ENCODE data around the gene ALCAM. TPM values are rescaled to one million over a fixed set of nuclear protein-coding genes. Genes with fewer than 3 reads are reported as not detected.
"Not testable (repeated sequence)": the region's sequence is repeated elsewhere in the genome, so short reads cannot be mapped to it uniquely, and the experiment has no call there.

Gene ALCAM
- total RNA-seq, 1 donor from 2014 or later = 67.6 TPM

DNA sequence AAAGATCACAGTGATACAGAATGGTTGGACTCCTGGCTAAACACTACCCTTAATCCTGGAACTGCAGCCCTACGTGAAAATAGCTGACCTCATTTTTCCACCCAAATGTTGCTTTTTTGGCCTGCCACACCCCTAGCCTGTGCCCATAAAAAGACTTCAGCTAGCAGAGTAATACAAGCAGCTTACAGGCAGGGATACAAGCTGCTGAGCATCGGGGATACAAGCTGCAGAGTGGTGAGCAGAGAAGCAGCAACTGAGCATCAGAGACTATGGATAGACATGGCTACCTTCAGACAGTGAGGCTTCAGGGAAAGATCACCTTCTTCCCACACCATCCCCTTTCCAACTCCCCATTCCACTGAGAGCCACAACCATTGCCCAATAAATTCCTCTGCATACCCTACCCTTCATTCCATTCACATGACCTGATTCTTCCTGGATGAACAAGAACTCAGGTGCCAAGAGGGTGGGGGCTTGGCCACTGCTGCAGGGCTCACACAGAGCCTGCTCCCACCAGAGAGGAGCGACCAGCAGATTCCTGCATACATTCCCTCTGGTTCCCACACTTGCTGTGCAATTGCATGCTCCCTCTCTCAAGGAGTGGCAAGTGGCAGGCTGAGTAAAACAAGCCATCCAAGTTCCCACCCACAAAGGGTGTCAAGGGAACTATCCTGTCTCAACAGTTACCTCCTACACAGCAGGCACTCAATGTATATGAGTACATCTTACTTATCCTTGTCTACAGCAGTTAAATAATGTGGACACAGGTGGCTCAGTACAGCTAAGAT, 217.5 kb downstream of the ALCAM start:
- DNase-seq (ENCODE audit: low spot score) = no peak

DNA sequence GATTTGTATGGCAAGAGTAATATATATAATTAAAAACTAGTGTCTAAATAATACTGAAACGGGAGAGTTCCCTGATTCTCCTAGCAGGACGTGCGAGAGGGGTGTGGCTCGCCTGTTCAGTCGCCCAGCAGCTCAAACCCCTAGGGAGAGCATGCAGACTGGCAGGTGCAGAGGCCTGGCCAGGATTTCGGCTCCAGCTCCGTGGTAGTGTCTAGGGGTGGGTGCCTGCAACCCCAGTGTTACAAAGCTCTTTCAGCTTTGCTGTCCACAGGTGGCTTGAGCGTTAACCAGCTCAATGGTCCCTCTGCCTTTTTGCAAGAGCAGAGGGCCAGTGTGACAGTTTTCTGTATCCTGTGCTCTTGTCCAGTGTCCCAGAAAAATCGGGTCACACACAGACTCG, 226.6 kb downstream of the ALCAM start:
- DNase-seq (ENCODE audit: low spot score) = no peak

DNA sequence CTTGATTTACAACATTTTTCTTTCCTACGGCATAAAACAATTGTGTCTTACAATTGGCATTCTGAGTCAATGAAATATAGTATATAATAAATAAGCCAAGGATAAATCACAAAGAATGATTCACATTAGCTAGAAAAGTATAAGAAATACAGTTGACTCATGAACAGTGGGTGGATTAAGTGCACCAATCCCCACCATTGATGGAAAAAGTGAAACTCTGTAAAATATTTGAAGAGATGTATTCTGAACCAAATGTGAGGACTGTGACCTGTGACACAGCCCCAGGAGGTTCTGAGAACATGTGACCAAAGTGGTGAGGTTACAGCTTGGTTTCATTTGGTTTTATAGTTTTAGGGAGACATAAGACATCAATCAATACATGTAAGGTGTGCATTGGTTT, 227.5 kb downstream of the ALCAM start:
- DNase-seq (ENCODE audit: low spot score) = no peak

DNA sequence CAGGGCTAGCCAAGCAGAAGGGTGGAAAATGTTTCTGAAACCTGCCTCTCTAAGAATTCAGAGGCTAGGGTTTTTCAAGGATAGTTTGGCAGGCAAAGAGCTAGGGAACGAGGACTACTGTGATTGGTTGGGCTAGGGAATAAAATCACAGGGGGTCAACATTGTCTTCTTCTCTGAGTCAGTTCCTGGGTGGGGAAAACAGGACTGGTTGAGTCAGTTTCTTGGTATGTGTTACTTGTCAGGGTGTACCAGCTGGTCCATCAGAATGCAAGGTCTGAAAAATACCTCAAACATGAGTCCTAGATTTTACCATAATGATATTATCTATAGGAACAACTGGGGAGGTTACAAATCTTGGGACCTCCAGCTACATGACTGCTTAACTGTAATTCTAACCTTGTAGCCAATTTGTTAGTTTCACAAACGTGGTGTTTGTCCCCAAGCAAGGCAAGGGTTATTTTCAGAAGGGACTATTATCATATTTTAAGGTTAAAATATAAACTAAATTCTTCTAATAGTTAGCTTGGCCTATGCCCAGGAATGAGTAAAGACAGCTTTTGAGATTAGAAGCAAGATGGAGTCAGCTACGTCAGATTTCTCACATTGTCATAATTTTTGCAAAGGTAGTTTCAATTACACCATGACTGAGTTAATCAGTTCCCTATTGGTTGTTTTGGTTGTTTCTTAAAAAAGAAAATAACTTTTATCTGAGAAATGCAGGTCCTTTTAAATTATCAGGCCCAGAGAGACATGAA, 231.5 kb downstream of the ALCAM start:
- no peak for DNase-seq (ENCODE audit: low spot score)

DNA sequence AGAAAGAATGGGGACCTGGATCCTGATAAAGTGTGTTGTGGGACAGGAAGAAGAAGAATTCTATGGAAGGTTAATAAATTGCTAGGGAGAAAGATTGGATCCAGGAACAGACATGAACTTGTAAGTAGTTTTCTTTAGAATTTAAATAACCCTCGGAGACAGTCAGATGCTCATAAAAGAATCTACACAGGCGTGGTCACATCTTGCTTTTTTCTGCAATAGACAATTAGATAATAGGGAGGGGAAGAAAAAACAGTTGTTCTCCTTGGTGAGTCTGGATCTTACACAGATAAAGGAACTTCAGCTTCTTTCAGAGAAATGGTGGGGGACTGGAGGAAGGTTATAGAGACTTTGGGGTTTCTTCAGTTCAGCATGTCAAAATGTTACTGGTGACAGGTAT, 232.6 kb downstream of the ALCAM start:
- no peak for DNase-seq (ENCODE audit: low spot score)

DNA sequence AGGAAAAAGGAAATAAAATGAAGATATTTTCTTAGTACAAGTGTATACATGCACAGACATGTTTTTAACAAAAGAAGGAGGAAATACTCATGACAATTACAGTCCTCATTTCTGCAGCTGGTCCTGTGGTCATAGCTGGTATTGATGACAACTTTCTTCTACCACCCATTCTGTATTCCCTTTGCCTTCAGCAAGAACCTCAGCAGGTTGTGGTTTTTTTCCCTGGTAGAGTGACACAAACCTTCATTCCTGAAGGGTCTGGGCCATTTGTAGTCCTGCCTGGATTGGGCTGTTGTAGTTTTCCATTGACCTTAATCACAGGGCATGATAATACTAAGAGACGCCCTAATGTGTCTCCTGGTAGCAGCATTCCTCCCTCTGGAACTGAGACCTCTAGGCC, 235.0 kb downstream of the ALCAM start:
- DNase-seq (ENCODE audit: low spot score) = not testable (repeated sequence)

DNA sequence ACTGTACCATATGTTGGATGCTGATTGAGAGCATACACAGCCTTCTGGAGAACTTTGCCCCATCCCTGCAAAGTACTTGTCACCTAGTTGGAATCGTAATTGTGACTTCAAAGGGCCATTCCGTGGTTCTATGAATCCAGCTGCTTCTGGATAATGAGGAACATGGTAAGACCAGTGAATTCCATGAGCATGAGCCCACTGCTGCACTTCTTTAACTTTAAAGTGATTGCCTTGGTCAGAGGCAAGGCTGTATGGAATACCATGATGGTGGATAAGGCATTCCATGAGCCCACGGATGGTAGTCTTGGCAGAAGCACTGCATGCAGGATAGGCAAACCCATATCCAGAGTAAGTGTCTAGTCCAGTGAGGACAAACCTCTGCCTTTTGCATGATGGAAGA, 235.6 kb downstream of the ALCAM start:
- DNase-seq (ENCODE audit: low spot score) = not testable (repeated sequence)

DNA sequence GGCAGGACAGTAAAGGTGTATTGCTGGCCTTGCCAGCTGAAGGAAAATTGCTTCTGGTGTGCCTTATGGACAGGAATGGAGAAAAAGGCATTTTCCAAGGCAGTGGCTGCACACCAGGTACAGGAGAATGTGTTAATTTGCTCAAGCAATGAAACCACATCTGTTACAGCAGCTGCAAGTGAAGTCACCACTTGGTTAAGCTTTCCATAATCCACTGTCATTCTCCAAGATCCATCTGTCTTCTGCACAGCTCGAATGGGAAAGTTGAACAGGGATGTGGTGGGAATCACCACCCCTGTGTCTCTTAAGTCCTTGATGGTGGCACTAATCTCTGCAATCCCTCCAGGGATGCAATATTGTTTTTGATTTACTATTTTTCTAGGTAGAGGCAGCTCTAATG, 236.8 kb downstream of the ALCAM start:
- DNase-seq (ENCODE audit: low spot score) = not testable (repeated sequence)

DNA sequence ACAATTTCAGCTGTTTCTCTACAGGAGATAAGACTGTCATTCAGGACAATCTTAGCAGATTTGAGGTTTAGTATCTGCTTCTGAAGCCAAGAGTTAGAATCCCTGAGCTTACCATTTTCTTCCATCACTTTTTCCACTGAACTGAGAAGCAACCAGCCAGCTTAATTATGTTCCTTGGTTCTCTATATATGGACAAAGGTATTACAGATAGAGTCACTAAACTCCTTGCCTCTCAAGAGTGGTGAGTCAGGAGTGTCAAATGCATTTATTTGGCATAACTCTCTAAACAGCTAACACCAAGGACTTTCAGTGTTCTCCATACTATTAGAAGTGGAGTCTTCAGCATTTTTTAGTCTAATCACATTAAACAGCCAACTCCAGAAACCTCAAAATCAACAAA, 239.3 kb downstream of the ALCAM start:
- DNase-seq (ENCODE audit: low spot score) = no peak

DNA sequence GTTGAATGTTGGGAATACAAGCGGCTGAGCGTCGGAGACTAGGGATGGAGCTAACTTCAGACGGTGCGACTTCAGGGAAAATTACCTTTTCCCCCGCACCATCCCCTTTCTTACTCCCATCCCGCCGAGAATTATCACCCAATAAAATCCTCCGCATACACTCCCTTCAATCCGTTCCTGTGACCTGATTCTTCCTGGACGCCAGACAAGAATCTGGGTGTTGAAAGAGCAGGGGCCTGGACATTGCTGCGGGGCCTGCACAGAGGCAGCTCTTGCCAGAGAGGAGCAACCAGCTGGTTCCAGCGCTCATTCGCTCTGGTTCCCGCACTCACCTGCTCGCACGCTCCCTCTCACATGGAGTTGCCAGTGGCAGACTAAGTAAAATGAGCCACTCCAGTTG, 241.9 kb downstream of the ALCAM start:
- DNase-seq (ENCODE audit: low spot score) = no peak

DNA sequence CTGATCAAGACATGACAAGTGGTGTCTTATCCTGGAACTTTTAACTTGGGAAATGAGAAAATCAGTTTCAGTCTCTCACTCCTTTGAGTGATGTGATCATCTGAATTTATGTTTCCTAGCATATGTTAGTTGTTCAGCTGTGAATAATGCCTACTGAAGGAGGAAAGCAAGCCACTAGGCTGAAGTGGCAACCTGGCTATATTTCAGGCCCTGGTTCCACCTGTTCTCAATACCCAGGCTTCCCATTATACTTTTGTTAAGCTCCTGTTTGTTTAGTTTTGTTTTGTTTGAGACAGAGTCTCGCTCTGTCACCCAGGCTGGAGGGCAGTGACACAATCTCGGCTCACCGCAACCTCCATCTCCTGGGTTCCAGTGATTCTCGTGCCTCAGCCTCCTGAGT, 243.8 kb downstream of the ALCAM start:
- DNase-seq (ENCODE audit: low spot score) = no peak

DNA sequence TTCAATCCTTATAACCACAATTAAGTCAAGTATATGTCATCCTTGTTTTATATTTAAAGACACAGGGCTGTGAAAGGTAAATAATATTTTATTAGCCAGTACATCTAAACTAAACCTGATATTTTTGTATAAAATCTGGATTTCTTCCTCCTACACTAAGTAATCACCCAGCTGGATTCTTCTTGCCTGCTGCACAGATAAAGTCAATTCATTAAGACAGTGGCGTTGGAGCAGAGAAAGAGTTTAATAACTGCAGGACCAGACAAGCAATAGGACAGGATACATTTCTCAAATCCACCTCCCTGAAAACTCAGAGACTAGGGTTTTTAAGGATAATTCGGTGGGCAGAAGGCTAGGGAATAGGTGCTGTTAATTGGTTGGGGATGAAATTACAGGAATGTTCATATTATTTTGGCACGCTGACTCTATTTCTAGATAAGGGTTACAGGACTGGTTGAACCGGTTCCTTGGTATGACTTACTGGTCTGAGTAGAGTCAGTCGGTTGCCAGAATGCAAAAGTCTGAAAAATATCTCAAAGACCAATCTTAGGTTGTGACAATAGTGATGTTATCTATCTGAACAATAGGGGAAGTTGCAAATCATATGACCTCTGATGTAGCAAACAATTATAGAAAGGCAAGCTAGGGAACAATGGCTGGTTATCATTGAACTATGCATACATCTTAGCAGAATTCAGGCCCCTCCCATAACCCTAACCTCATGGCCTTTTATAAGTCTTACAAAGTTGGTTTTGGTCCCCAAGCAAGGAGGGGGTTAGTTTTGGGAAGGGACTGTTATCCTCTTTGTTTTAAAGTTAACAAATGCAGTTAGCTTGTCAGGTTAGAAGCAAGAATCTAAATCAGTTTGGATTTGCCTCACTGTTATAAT, 244.8 kb downstream of the ALCAM start:
- DNase-seq (ENCODE audit: low spot score) = no peak

DNA sequence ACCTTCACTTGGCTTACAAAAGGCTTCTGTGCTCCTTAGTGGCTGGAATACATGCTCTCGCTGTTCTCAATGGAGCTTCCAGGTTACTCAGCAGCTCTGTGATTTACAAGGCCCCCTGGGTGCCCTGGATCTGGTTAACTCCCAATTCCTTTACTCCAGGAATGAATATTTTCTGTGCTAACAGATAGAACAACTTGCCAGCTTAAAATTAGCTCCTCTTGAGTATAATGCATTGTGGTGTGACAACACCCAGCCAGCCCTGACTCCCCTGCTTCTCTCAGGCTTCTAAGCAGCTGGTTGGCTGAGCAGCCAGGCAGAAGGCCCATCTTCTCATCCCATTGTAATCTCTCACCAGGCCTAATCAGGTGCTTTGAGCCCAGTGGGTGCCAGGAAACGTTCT, 246.4 kb downstream of the ALCAM start:
- no peak for DNase-seq (ENCODE audit: low spot score)

DNA sequence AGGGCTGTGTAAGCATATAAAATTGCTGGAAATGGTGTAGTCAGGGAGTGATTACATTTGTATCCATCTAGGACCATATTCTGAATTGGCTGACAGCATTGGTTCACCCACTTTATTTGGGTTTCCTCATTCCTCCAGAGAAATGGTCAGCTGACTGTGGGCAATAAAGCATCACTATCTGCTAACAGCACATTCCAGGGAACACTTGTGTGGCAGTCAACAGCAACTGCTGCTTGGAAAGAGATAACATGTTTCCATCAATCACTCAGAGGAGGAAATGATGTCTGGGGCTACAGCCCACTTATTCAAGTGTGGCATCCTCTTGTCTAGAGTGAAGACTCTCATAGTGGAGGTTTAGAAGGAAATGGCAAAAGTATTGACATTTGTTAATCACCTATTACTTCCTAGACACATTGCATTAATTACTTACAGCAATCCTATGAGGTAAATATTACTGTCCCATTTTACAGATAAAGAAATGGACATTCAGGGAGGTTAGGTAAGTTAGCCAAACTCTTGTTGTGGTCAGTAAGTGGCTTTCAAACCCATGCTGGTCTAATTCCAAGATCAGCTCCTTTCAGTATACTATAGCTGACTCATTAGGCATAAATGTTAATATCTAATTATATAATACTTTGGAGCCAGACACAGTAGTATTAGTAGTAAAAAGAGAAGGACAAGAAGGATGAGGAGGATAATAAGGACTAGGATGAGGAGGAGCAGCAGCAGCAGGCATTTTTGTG, 247.8 kb downstream of the ALCAM start:
- DNase-seq (ENCODE audit: low spot score) = no peak

DNA sequence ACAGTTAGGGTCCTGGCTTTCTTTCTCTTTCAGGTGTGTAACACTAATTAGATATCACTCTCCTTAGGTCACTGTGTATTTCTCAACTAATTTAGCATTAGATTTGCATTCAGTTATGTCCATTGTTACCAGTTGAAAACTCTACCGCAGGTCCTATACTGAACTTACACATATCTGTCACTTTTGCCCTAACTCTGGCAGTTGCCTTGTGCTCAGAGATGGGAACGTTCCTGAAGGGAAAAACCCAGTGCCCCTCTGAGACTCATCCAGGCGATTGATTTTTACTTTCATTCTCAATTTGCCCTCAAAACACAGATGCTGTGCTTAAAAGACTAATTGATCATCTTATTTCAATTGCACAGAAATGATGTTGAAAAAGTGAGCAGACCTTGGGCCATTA, 249.1 kb downstream of the ALCAM start:
- DNase-seq (ENCODE audit: low spot score) = no peak

DNA sequence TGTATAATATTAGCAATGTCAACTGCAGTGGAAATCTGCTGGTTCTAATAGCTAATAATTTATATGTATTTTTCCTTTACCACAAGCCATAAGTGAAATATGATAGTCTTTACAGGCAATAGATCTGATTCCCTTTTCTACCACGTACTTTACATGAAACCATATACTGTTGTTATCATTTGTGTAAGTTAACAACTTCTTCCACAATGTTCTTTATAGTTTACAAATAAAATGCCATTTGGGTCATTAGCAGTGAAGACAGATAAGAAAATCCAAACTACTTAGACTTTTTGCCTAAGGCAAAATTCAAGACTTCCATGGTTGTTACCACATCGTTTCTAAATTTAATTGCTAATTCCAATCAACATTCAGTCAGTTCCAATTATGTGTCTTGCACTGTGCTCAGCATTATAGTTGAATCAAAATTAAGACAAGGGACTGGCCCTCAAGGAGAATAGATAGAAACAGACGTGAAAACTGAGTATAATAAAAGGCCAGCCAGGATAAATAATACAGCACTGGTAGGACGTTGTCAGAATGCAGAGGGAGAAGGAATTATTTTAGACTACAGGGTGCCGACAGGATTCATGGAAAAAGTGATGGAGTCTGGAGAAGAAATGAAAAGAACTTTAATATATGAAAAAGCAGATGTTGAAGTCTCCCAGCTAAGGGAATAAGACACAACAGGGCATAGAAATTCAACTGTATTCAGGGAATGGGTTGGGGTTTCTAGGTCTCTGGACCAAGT, 249.8 kb downstream of the ALCAM start:
- no peak for DNase-seq (ENCODE audit: low spot score)

DNA sequence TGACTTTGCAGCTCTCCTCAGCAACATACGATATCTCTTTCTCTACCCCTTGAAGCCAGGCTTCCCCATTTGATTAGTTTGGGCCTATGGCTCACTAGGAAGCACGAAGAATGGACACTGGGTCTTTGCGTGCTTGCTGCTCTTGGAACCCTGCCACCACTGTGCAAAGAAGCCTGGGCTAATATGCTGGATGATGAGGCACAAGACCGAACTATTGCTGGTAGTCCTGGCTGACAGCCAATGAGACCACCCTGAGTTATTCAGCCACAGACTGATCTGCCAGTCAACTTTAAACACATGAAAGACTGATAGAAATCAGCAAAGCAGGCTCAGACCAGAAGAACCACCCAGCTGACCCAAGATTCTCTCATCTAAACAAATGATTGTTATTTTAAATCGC, 251.8 kb downstream of the ALCAM start:
- DNase-seq (ENCODE audit: low spot score) = no peak

DNA sequence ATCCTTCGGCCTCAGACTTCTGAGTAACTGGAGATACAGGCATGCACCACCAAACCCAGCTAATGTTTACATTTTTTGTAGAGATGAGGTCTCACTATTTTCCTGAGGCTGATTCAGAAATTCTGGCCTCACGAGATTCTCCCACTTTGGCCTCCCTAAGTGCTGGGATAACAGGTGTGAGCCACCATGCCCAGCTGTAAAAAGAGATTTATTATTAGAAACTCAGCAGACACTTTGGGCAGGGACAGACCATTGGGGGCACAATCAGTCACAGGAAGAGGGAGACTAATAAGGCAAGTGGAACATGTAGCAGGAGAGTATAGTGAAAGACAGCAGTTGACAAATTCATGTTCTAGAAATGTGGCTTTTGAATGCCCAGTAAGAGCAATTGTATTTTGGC, 252.9 kb downstream of the ALCAM start:
- no peak for DNase-seq (ENCODE audit: low spot score)

DNA sequence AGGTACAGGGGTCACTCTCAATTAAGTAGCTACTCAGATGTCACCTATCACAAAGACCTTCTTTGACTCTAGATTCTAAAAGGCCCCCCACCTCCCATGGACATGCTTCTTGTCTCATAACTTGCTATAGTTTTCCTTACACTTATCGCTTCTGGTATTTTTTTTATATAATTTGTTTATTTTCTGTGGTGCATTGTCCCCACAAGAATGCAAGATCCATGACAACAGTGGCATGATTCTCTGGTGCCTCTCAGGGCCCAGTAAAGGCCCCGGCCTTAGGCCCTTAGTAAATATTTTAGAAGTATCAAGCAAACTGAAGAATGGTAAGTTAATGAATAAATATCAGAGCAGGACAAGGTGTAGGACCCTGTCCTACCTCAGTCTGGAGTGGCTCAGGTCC, 253.5 kb downstream of the ALCAM start:
- no peak for DNase-seq (ENCODE audit: low spot score)

DNA sequence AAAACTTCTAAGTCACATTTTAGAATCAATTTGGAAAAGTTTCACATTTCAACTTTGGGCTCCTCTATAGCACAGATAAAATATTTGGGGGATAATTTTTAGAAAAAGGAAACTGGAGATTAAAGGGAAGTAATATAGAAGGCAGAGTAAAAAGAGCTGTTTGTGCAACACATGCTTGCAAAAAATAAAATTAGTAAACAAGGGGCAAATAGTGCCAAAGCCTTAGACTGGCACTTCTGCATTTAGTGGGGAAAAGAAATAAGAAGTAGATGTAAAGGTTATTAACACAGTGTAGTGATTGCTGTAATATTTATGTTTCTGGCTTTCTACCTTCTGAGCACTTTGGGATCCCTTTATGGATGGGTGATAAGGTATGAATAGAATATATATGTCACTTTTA, 255.5 kb downstream of the ALCAM start:
- no peak for DNase-seq (ENCODE audit: low spot score)
